ENCODE data around the gene CYTH4. TPM values are rescaled to one million over a fixed set of nuclear protein-coding genes. Genes with fewer than 3 reads are reported as not detected.

The CYTH4 gene
- total and polyA plus RNA-seq, 2 of the 8 experiments (the other 6 are each of a cell fraction or from before 2014, with no cell fraction given): 0.09 TPM; not detected in 1

DNA sequence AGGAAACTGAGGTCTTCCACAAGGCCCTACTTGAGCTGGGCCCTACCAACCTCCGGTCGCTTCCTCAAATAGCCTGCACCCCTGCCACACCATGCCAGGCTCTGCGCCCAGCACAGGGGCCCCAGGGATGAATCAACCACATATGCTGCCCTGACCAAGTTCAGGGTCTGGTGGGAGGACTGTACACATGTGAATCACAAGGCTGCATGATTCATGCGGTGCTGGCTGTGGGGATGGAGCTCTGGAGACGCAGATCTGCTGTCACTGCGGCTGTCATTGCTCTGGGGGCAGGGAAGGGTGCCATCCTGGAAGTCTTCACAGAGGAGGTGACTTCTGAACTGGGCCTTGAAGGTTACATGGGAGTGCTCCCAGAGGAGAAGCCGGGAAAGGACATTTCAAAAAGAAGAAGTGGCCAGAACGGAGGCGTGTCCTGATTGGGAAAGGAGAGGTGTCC is 21.5 kb downstream of the CYTH4 start (continued):
- TF ChIP-seq, protein P1, sequence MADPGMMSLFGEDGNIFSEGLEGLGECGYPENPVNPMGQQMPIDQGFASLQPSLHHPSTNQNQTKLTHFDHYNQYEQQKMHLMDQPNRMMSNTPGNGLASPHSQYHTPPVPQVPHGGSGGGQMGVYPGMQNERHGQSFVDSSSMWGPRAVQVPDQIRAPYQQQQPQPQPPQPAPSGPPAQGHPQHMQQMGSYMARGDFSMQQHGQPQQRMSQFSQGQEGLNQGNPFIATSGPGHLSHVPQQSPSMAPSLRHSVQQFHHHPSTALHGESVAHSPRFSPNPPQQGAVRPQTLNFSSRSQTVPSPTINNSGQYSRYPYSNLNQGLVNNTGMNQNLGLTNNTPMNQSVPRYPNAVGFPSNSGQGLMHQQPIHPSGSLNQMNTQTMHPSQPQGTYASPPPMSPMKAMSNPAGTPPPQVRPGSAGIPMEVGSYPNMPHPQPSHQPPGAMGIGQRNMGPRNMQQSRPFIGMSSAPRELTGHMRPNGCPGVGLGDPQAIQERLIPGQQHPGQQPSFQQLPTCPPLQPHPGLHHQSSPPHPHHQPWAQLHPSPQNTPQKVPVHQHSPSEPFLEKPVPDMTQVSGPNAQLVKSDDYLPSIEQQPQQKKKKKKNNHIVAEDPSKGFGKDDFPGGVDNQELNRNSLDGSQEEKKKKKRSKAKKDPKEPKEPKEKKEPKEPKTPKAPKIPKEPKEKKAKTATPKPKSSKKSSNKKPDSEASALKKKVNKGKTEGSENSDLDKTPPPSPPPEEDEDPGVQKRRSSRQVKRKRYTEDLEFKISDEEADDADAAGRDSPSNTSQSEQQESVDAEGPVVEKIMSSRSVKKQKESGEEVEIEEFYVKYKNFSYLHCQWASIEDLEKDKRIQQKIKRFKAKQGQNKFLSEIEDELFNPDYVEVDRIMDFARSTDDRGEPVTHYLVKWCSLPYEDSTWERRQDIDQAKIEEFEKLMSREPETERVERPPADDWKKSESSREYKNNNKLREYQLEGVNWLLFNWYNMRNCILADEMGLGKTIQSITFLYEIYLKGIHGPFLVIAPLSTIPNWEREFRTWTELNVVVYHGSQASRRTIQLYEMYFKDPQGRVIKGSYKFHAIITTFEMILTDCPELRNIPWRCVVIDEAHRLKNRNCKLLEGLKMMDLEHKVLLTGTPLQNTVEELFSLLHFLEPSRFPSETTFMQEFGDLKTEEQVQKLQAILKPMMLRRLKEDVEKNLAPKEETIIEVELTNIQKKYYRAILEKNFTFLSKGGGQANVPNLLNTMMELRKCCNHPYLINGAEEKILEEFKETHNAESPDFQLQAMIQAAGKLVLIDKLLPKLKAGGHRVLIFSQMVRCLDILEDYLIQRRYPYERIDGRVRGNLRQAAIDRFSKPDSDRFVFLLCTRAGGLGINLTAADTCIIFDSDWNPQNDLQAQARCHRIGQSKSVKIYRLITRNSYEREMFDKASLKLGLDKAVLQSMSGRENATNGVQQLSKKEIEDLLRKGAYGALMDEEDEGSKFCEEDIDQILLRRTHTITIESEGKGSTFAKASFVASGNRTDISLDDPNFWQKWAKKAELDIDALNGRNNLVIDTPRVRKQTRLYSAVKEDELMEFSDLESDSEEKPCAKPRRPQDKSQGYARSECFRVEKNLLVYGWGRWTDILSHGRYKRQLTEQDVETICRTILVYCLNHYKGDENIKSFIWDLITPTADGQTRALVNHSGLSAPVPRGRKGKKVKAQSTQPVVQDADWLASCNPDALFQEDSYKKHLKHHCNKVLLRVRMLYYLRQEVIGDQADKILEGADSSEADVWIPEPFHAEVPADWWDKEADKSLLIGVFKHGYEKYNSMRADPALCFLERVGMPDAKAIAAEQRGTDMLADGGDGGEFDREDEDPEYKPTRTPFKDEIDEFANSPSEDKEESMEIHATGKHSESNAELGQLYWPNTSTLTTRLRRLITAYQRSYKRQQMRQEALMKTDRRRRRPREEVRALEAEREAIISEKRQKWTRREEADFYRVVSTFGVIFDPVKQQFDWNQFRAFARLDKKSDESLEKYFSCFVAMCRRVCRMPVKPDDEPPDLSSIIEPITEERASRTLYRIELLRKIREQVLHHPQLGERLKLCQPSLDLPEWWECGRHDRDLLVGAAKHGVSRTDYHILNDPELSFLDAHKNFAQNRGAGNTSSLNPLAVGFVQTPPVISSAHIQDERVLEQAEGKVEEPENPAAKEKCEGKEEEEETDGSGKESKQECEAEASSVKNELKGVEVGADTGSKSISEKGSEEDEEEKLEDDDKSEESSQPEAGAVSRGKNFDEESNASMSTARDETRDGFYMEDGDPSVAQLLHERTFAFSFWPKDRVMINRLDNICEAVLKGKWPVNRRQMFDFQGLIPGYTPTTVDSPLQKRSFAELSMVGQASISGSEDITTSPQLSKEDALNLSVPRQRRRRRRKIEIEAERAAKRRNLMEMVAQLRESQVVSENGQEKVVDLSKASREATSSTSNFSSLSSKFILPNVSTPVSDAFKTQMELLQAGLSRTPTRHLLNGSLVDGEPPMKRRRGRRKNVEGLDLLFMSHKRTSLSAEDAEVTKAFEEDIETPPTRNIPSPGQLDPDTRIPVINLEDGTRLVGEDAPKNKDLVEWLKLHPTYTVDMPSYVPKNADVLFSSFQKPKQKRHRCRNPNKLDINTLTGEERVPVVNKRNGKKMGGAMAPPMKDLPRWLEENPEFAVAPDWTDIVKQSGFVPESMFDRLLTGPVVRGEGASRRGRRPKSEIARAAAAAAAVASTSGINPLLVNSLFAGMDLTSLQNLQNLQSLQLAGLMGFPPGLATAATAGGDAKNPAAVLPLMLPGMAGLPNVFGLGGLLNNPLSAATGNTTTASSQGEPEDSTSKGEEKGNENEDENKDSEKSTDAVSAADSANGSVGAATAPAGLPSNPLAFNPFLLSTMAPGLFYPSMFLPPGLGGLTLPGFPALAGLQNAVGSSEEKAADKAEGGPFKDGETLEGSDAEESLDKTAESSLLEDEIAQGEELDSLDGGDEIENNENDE (IDR thresholded peaks at IDR 0.05; ENCODE audit: insufficient replicate concordance, low read length): no peak
- no peak for TF ChIP-seq BACH1 (IDR thresholded peaks at IDR 0.05; ENCODE audit: low read length)
- TF ChIP-seq SIX5 (IDR thresholded peaks at IDR 0.05; ENCODE audit: low read depth, low read length): no peak
- TF ChIP-seq TBP (IDR thresholded peaks at IDR 0.05; ENCODE audit: low read depth, low read length): no peak
- no peak for TF ChIP-seq NANOG (IDR thresholded peaks at IDR 0.05; ENCODE audit: insufficient read depth, low read depth, low read length, poor library complexity, severe bottlenecking)
- TF ChIP-seq BRCA1 (IDR thresholded peaks at IDR 0.05; ENCODE audit: low read depth, low read length): no peak
- TF ChIP-seq JUN (IDR thresholded peaks at IDR 0.05; ENCODE audit: low read depth, low read length): no peak
- TF ChIP-seq POLR2A (IDR thresholded peaks at IDR 0.05; ENCODE audit: control extremely low read depth in 1 of 2, low read depth in 2 of 2, low read length in 2 of 2): no peak

Measured in H1 (cell line).